ENCODE data around the gene LHX6. TPM values are rescaled to one million over a fixed set of nuclear protein-coding genes. Genes with fewer than 3 reads are reported as not detected.

The LHX6 gene
- total RNA-seq, 1 donor from 2014 or later, result 0.07 TPM

DNA sequence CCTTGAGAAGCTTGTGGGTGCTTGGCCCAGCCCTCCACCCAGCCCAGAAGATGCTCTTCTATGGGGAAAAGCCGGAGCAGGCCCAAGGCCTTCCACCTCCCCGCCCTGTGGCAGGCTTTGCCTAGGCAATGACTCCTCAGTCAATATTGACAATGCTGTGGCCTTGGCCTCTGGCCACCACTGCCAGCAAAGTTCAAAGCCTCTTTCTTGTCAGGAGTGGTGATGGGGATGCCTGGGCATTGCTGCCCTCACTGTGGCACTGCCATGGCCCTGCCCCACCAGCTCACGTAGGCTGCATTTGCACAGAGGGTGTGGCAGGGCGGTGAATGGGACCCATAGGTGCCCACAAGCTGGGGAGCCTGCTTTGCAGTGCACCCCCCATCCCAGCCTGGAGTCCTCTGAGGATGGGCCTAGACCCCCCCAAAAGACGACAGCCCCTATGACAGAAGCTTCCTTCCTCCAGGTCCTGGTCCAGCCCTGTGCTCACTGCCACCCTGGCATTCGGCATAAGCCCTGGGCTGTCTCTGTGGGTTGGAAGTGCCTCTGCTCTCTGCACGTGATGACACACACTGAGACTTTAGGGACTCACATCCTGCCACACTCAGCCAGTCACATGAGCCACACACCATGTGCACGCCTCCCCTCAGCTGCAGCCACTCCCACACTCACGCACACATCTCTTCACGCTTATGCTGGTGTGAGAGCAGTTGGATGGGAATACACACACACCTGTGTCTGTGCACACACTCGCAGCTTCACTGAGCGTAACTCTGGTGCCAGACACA lies 38.0 kb downstream of the LHX6 start:
- Mint-ChIP-seq H3K9me3 (no peaks in the 10 kb centered on the region), H3K27ac (ENCODE audit: unreplicated experiment) (no peak overlapping the region), H3K4me1 (no peaks in the 10 kb centered on the region), H3K36me3 (ENCODE audit: low read depth) (no peaks in the 10 kb centered on the region), H3K4me3 (no peak overlapping the region), H3K27me3 (ENCODE audit: low read depth) (peaks cover 13% of the 10 kb centered on the region)
- no peak for DNase-seq (ENCODE audit: low read depth, low spot score)
- TF ChIP-seq, protein P1, sequence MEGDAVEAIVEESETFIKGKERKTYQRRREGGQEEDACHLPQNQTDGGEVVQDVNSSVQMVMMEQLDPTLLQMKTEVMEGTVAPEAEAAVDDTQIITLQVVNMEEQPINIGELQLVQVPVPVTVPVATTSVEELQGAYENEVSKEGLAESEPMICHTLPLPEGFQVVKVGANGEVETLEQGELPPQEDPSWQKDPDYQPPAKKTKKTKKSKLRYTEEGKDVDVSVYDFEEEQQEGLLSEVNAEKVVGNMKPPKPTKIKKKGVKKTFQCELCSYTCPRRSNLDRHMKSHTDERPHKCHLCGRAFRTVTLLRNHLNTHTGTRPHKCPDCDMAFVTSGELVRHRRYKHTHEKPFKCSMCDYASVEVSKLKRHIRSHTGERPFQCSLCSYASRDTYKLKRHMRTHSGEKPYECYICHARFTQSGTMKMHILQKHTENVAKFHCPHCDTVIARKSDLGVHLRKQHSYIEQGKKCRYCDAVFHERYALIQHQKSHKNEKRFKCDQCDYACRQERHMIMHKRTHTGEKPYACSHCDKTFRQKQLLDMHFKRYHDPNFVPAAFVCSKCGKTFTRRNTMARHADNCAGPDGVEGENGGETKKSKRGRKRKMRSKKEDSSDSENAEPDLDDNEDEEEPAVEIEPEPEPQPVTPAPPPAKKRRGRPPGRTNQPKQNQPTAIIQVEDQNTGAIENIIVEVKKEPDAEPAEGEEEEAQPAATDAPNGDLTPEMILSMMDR (conservative IDR thresholded peaks at IDR 0.05), result no peak

DNA sequence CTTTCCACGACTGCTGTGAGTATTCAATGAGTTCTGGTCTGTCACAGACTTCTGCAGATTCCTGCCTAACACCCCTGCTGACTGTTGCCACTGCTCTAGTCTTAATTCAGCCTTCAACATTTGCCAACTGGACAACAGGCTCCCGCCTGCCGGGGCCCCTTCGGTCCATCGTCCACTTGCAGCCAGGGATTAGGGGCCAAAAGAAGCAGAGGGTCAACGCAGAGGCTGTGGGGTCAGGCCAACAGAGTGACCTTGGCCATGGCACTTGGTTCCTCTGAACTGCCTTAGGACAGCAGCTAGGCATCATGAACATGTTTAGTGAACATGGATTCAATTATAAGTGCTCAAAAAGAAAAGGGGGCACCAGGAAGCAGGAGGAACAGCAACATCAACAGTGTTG lies 40.4 kb downstream of the LHX6 start:
- H3K4me3 Mint-ChIP-seq, result no peak overlapping the region
- H3K27ac Mint-ChIP-seq (ENCODE audit: unreplicated experiment), result no peak overlapping the region
- TF ChIP-seq, protein P1 (conservative IDR thresholded peaks at IDR 0.05), result no peak
- H3K27me3 Mint-ChIP-seq (ENCODE audit: low read depth), result peaks cover 6% of the 10 kb centered on the region
- DNase-seq (ENCODE audit: low read depth, low spot score), result no peak
- no peaks in the 10 kb centered on the region for H3K9me3 Mint-ChIP-seq
- no peaks in the 10 kb centered on the region for H3K4me1 Mint-ChIP-seq
- H3K36me3 Mint-ChIP-seq (ENCODE audit: low read depth), result no peaks in the 10 kb centered on the region

DNA sequence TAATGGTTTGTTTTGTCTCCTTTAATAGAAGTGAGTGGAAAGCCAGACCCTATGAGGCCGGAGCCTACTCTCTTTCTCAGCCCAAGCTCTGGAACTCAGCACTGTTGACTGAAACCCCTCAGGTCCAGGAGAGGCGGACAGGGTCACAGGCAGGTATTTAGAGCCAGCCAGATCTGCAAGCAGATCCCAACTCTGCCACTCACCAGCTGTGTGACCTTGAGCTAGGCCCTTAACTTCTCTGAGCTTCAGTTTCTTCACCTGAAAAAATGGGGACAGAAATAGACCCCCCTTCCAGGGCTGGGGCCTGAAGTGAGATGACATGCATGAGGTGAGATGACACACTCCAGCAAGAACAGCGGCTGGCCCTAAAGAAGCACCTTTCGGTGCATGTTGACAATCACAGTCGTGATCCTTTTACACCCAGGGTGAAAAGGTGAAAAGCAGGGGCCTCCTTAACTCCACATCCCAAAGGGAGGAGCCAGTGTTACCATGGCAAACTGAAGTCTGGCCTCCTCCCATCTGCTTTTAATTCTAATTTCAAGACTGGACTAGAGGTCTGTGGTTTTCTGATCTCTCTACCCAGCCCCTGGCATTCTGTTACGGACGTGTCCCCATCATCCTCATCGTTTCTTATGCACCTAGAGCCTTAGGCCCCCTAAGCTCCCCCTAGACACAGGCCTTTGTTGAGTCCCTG lies 41.8 kb downstream of the LHX6 start:
- TF ChIP-seq, protein P1 (conservative IDR thresholded peaks at IDR 0.05), result no peak
- no peak for DNase-seq (ENCODE audit: low read depth, low spot score)
- no peak overlapping the region for H3K4me3 Mint-ChIP-seq
- H3K9me3 Mint-ChIP-seq, result no peaks in the 10 kb centered on the region
- H3K4me1 Mint-ChIP-seq, result no peaks in the 10 kb centered on the region
- H3K27ac Mint-ChIP-seq (ENCODE audit: unreplicated experiment), result no peak overlapping the region
- H3K36me3 Mint-ChIP-seq (ENCODE audit: low read depth), result no peaks in the 10 kb centered on the region
- peaks cover 16% of the 10 kb centered on the region for H3K27me3 Mint-ChIP-seq (ENCODE audit: low read depth)

DNA sequence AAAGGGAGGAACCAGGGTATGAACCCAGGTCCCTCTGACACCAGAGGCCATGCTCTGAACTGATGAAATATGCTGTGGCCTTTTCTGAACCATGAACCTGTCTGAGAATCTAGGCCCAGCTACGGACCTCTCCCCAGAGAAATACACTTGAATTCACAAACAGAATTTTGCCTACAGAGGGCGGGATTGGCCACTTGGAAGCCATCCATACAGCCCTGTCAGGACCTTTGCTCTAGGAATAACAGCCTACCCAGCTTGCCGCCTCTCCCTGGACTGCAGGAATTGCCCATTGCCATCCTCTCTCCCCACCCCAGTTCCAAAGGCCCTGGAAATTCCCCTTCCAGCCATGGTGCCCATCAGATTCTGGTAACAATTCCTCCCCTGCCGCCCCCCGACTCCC lies 42.5 kb downstream of the LHX6 start:
- no peak overlapping the region for H3K27ac Mint-ChIP-seq (ENCODE audit: unreplicated experiment)
- no peak for DNase-seq (ENCODE audit: low read depth, low spot score)
- no peaks in the 10 kb centered on the region for H3K4me1 Mint-ChIP-seq
- H3K27me3 Mint-ChIP-seq (ENCODE audit: low read depth), result peaks cover 20% of the 10 kb centered on the region
- TF ChIP-seq, protein P1 (conservative IDR thresholded peaks at IDR 0.05), result no peak
- no peak overlapping the region for H3K4me3 Mint-ChIP-seq
- no peaks in the 10 kb centered on the region for H3K9me3 Mint-ChIP-seq
- H3K36me3 Mint-ChIP-seq (ENCODE audit: low read depth), result no peaks in the 10 kb centered on the region

DNA sequence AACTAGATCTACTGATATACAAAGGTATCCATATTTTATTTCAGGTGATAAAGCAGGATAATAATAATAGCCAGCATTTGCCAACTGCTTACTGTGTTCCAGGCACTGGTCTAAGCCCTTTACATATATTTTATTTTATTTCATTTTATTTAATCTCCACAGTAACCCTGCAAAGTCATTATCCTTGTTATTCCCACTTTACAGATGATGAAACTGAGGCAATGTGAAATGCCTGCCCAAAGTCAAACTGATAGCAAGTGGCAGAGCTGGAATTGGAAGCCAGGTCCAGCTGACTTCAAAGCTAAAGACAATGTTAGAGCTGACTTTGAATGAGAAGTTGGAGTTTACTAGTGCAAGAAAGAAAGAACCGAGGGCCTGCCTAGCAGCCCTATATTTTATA lies 44.2 kb downstream of the LHX6 start:
- Mint-ChIP-seq H3K27ac (ENCODE audit: unreplicated experiment) (no peak overlapping the region), H3K4me1 (no peaks in the 10 kb centered on the region), H3K36me3 (ENCODE audit: low read depth) (no peaks in the 10 kb centered on the region), H3K4me3 (no peak overlapping the region), H3K27me3 (ENCODE audit: low read depth) (peaks cover 24% of the 10 kb centered on the region), H3K9me3 (no peaks in the 10 kb centered on the region)
- no peak for DNase-seq (ENCODE audit: low read depth, low spot score)
- TF ChIP-seq, protein P1 (conservative IDR thresholded peaks at IDR 0.05), result no peak

Data from neural crest cell (in vitro differentiated cells).